DOHH2 (cell line): ENCODE results near the gene PCDHGB1.

Source experiments
- H3F3A ChIP-seq: fragments of 200-600 bp; sonication (generic), shearing (Covaris generic); 2 replicates; pipeline ENCODE4 v1.6.0; 2016; ENCODE audit warnings: antibody characterized with exemption, mild to moderate bottlenecking; ENCODE audit not compliant: control insufficient read depth, insufficient read depth
- H3K27ac ChIP-seq: fragments of 200-600 bp; sonication (generic); 2 replicates; pipeline ENCODE4 v1.5.1; 2014; ENCODE audit warnings: low read depth, mild to moderate bottlenecking, low read length, moderate library complexity
- H3K27me3 ChIP-seq: fragments of 200-600 bp; sonication (generic); 2 replicates; pipeline ENCODE4 v1.6.1; 2014; ENCODE audit warnings: mild to moderate bottlenecking, low read length, mixed read lengths; ENCODE audit not compliant: control insufficient read depth
- H3K36me3 ChIP-seq: fragments of 200-600 bp; sonication (generic); 2 replicates; pipeline ENCODE4 v1.6.1; 2014; ENCODE audit warnings: mild to moderate bottlenecking, low read length, moderate library complexity, mixed read lengths; ENCODE audit not compliant: control insufficient read depth
- H3K4me1 ChIP-seq: fragments of 200-600 bp; sonication (generic); 2 replicates; pipeline ENCODE4 v1.6.1; 2014; ENCODE audit warnings: mild to moderate bottlenecking, low read length, mixed read lengths; ENCODE audit not compliant: control insufficient read depth
- H3K4me2 ChIP-seq: fragments of 200-600 bp; sonication (generic); 2 replicates; pipeline ENCODE4 v1.6.0; 2014; ENCODE audit warnings: mild to moderate bottlenecking, low read length, moderate library complexity
- H3K4me3 ChIP-seq: fragments of 200-600 bp; sonication (generic); 2 replicates; pipeline ENCODE4 v1.5.1; 2014; ENCODE audit warnings: mild to moderate bottlenecking, low read length, mixed read lengths
- H3K79me2 ChIP-seq: fragments of 200-600 bp; sonication (generic); 2 replicates; pipeline ENCODE4 v1.6.1; 2014; ENCODE audit warnings: mild to moderate bottlenecking, low read length, mixed read lengths; ENCODE audit not compliant: control insufficient read depth
- H3K9me2 ChIP-seq: fragments of 200-600 bp; sonication (generic); replicated peaks from 2 replicates; pipeline ENCODE4 v1.6.1; 2014; ENCODE audit warnings: mild to moderate bottlenecking, low read length, mixed read lengths; ENCODE audit not compliant: control insufficient read depth
- H3K9me3 ChIP-seq: fragments of 200-600 bp; sonication (generic); 2 replicates; pipeline ENCODE4 v1.6.1; 2014; ENCODE audit warnings: antibody characterized with exemption, low read length, mixed read lengths; ENCODE audit not compliant: control insufficient read depth, insufficient read depth
- H4K20me1 ChIP-seq: fragments of 200-600 bp; sonication (generic); 2 replicates; pipeline ENCODE4 v1.6.0; 2014; ENCODE audit warnings: low read depth, mild to moderate bottlenecking, antibody characterized with exemption, low read length, moderate library complexity; ENCODE audit not compliant: control insufficient read depth, insufficient read depth
- CTCF ChIP-seq: fragments of 200-600 bp; sonication (generic); IDR thresholded peaks from one replicate; pipeline ENCODE4 v1.5.1; 2014; ENCODE audit warnings: antibody characterized with exemption, mild to moderate bottlenecking, low read depth, low read length; ENCODE audit not compliant: poor library complexity, severe bottlenecking
- EZH2phosphoT487 ChIP-seq: fragments of 200-600 bp; sonication (generic); IDR thresholded peaks from 2 replicates; pipeline ENCODE4 v1.6.1; 2017; ENCODE audit warnings: borderline replicate concordance, mild to moderate bottlenecking, antibody characterized with exemption, low read length, moderate library complexity, mixed read lengths

Gene PCDHGB1

GRCh38 chr5:141356133-141356532 lies 6.2 kb downstream of the PCDHGB1 start:
- H3K9me3 ChIP-seq, result peaks cover 12% of the 10 kb centered on the region
- peaks cover 7% of the 10 kb centered on the region for H3K36me3 ChIP-seq
- TF ChIP-seq CTCF (no peak), EZH2phosphoT487 (no peak)
- no peaks in the 10 kb centered on the region for H3K9me2 ChIP-seq
- H3K4me2 ChIP-seq, result no peak overlapping the region
- no peak overlapping the region for H3K27ac ChIP-seq
- H4K20me1 ChIP-seq, result no peaks in the 10 kb centered on the region
- 0 out of 2 replicates have a peak, but pooled peaks cover 3% of the 10 kb centered on the region for H3F3A ChIP-seq
- no peak overlapping the region for H3K4me3 ChIP-seq
- peaks cover 17% of the 10 kb centered on the region for H3K4me1 ChIP-seq
- H3K79me2 ChIP-seq, result peaks cover 11% of the 10 kb centered on the region
- H3K27me3 ChIP-seq, result no peaks in the 10 kb centered on the region

- peaks cover 12% of the 10 kb centered on the region for H3K9me3 ChIP-seq
- no peaks in the 10 kb centered on the region for H3K27me3 ChIP-seq
- H3K9me2 ChIP-seq, result no peaks in the 10 kb centered on the region
Observed at GRCh38 chr5:141356950-141357349, 7.1 kb downstream of the PCDHGB1 start.

GRCh38 chr5:141359790-141360426 lies 10.0 kb downstream of the PCDHGB1 start, which contains the start of gene PCDHGB2:
PCDHGB2 (plus strand) TSS chr5:141359994; CDS start chr5:141360136, 142 bp downstream.
- peak within 1 kb of the TSS; percentile 75 for H3K4me3 ChIP-seq
- peaks cover 31% of the 10 kb centered on the region for H3K9me3 ChIP-seq
- no peaks in the 10 kb centered on the region for H3K9me2 ChIP-seq
- H3K4me1 ChIP-seq, result peaks cover 26% of the 10 kb centered on the region
- no peaks in the 10 kb centered on the region for H4K20me1 ChIP-seq
- TF ChIP-seq EZH2phosphoT487, result no peak
- peak; percentile 63 for TF ChIP-seq CTCF
- H3K36me3 ChIP-seq, result peaks cover 38% of the 10 kb centered on the region
- H3K27me3 ChIP-seq, result no peaks in the 10 kb centered on the region
- peaks cover 35% of the 10 kb centered on the region for H3K79me2 ChIP-seq
- H3K27ac ChIP-seq, result peak within 1 kb of the TSS; percentile 26
- peak within 1 kb of the TSS; percentile 81 for H3K4me2 ChIP-seq
- peaks cover 5% of the 10 kb centered on the region; the same call in 1 of the 2 replicates for H3F3A ChIP-seq

More at GRCh38 chr5:141356950-141357349, 7.1 kb downstream of the PCDHGB1 start:
- Histone ChIP-seq H4K20me1 (no peaks in the 10 kb centered on the region), H3K79me2 (peaks cover 16% of the 10 kb centered on the region), H3K4me2 (no peak overlapping the region), H3F3A (0 out of 2 replicates have a peak, but pooled peaks cover 3% of the 10 kb centered on the region), H3K4me1 (peaks cover 18% of the 10 kb centered on the region), H3K4me3 (no peak overlapping the region), H3K27ac (no peak overlapping the region), H3K36me3 (peaks cover 13% of the 10 kb centered on the region)
- no peak for TF ChIP-seq CTCF
- TF ChIP-seq EZH2phosphoT487, result no peak
